ENCODE measurements around the gene CAMK2G.

- TF ChIP-seq EP300 (IDR thresholded peaks at IDR 0.05) (no peak), POLR2A (IDR thresholded peaks at IDR 0.05) (no peak)
Measured at GRCh38 chr10:73914036-73914435, 39.7 kb upstream of the CAMK2G start.

All from ovary (tissue), 1 donor.